Panc1 (cell line): ENCODE measurements around the gene DLG2. TPM values are rescaled to one million over a fixed set of nuclear protein-coding genes. Genes with fewer than 3 reads are reported as not detected.

Experiments
- ATAC-seq: fragments of 200-7000 bp; cut with Tn5 transposase; 2 replicates; pipeline ENCODE4 v1.9.1; 2020; ENCODE audit warnings: mild to moderate bottlenecking, moderate library complexity
- BruUV-seq: library from RNA; stranded (reverse); fragments of 400-500 nt; replicated peaks from 2 replicates; lab custom pipeline; 2021; lab: Mats Ljungman, UMichigan
- CTCF ChIA-PET: fragments of 300-600 bp; sonication (Branson Sonifier 250); formaldehyde crosslinking; loops from one replicate; lab custom pipeline; 2022; ENCODE audit warnings: antibody characterized with exemption; lab: Charles Lee
- POLR2A ChIA-PET: fragments of 300-600 bp; sonication (Branson Sonifier 250); formaldehyde crosslinking; loops from one replicate; lab custom pipeline; 2022; ENCODE audit warnings: antibody characterized with exemption; lab: Charles Lee
- DNase-seq: peaks from one replicate; pipeline ENCODE4 v3.0.0-alpha.2; 2010; ENCODE audit warnings: low read depth, low spot score
- H3K27ac ChIP-seq: 2 replicates; pipeline ENCODE4 v1.5.1; 2011; ENCODE audit warnings: mild to moderate bottlenecking, low read length, inconsistent platforms
- H3K27me3 ChIP-seq: fragments of 200-500 bp; sonication (Bioruptor generic); 2 replicates; pipeline ENCODE4 v1.6.0; 2014; ENCODE audit warnings: low read length, inconsistent platforms; ENCODE audit not compliant: control insufficient read depth, insufficient read depth
- H3K36me3 ChIP-seq: fragments of 200-500 bp; sonication (Bioruptor generic); 2 replicates; pipeline ENCODE4 v1.5.1; 2014; ENCODE audit warnings: inconsistent platforms, mild to moderate bottlenecking, low read length, moderate library complexity; ENCODE audit not compliant: control insufficient read depth, insufficient read depth
- H3K4me1 ChIP-seq: 2 replicates; pipeline ENCODE4 v1.5.1; 2011; ENCODE audit warnings: inconsistent platforms, mild to moderate bottlenecking, low read length, moderate library complexity; ENCODE audit not compliant: control insufficient read depth, insufficient read depth
- H3K4me3 ChIP-seq, 2 experiments: 2 replicates each; pipeline ENCODE4 v1.5.1; 2011 to 2012; ENCODE audit warnings: low read depth in 2 of 2, low read length in 2 of 2, mild to moderate bottlenecking in 2 of 2, inconsistent platforms in 1 of 2, moderate library complexity in 1 of 2
- H3K9me3 ChIP-seq: fragments of 200-500 bp; sonication (Bioruptor generic); 2 replicates; pipeline ENCODE4 v1.5.1; 2014; ENCODE audit warnings: low read depth, mild to moderate bottlenecking, inconsistent platforms, low read length, moderate library complexity; ENCODE audit not compliant: control insufficient read depth, insufficient read depth
- POLR2AphosphoS5 ChIP-seq: IDR thresholded peaks from 2 replicates; pipeline ENCODE4 v1.6.1; 2012; ENCODE audit warnings: mild to moderate bottlenecking, low read depth, low read length, moderate library complexity
- SIN3A ChIP-seq: IDR thresholded peaks from 2 replicates; pipeline ENCODE4 v1.6.1; 2012; ENCODE audit warnings: low read depth, mild to moderate bottlenecking, low read length, moderate library complexity, borderline replicate concordance; ENCODE audit not compliant: insufficient read depth
- TCF7L2 ChIP-seq: IDR thresholded peaks from 2 replicates; pipeline ENCODE4 v1.6.1; 2011; ENCODE audit warnings: mild to moderate bottlenecking, low read depth, low read length, inconsistent platforms
- in situ Hi-C: cut with HindIII; loops from 2 replicates; pipeline ENCODE4 v1.10.0; 2016; ENCODE audit warnings: low sequenced_read_pairs, low pct_unique_long_range_greater_than_20kb
- intact Hi-C: fragments of 100-400 bp; cut with micrococcal nuclease; formaldehyde crosslinking; loops from one replicate; pipeline ENCODE4 v1.10.0; 2022; ENCODE audit not compliant: unreplicated experiment
- total RNA-seq: library from RNA; stranded (reverse); gene quantifications from one replicate; pipeline ENCODE4 v1.2.1, GENCODE V29; 2021; ENCODE audit not compliant: unreplicated experiment
- TF ChIP-seq, protein P1 (sequence below): fragments of 450-650 bp; IDR thresholded peaks from 2 replicates; pipeline ENCODE4 v1.5.1; 2017; ENCODE audit warnings: mild to moderate bottlenecking
- TF ChIP-seq, protein P2 (sequence below), 2 experiments: IDR thresholded peaks; 2 replicates each; pipeline ENCODE4 v1.6.1; 2011 to 2012; ENCODE audit warnings: low read depth in 2 of 2, control low read depth in 1 of 2, low read length in 1 of 2, mild to moderate bottlenecking in 1 of 2, moderate library complexity in 1 of 2; ENCODE audit not compliant: insufficient read depth in 1 of 2

The DLG2 gene
- total RNA-seq, 1 experiment from 2014 or later = 4.2 TPM

GRCh38 chr11:83574519-83574918 lies 2052.6 kb downstream of the DLG2 start:
- no TSS peak for BruUV-seq
- H3K9me3 ChIP-seq = no peaks in the 10 kb centered on the region
- intact Hi-C loops = no loop called here
- DNase-seq (no peak), ATAC-seq (no peak)
- no peaks in the 10 kb centered on the region for H3K4me1 ChIP-seq
- TF ChIP-seq, protein P1, sequence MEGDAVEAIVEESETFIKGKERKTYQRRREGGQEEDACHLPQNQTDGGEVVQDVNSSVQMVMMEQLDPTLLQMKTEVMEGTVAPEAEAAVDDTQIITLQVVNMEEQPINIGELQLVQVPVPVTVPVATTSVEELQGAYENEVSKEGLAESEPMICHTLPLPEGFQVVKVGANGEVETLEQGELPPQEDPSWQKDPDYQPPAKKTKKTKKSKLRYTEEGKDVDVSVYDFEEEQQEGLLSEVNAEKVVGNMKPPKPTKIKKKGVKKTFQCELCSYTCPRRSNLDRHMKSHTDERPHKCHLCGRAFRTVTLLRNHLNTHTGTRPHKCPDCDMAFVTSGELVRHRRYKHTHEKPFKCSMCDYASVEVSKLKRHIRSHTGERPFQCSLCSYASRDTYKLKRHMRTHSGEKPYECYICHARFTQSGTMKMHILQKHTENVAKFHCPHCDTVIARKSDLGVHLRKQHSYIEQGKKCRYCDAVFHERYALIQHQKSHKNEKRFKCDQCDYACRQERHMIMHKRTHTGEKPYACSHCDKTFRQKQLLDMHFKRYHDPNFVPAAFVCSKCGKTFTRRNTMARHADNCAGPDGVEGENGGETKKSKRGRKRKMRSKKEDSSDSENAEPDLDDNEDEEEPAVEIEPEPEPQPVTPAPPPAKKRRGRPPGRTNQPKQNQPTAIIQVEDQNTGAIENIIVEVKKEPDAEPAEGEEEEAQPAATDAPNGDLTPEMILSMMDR = no peak
- no peak for TF ChIP-seq TCF7L2
- no peak for TF ChIP-seq SIN3A
- TF ChIP-seq, protein P2, sequence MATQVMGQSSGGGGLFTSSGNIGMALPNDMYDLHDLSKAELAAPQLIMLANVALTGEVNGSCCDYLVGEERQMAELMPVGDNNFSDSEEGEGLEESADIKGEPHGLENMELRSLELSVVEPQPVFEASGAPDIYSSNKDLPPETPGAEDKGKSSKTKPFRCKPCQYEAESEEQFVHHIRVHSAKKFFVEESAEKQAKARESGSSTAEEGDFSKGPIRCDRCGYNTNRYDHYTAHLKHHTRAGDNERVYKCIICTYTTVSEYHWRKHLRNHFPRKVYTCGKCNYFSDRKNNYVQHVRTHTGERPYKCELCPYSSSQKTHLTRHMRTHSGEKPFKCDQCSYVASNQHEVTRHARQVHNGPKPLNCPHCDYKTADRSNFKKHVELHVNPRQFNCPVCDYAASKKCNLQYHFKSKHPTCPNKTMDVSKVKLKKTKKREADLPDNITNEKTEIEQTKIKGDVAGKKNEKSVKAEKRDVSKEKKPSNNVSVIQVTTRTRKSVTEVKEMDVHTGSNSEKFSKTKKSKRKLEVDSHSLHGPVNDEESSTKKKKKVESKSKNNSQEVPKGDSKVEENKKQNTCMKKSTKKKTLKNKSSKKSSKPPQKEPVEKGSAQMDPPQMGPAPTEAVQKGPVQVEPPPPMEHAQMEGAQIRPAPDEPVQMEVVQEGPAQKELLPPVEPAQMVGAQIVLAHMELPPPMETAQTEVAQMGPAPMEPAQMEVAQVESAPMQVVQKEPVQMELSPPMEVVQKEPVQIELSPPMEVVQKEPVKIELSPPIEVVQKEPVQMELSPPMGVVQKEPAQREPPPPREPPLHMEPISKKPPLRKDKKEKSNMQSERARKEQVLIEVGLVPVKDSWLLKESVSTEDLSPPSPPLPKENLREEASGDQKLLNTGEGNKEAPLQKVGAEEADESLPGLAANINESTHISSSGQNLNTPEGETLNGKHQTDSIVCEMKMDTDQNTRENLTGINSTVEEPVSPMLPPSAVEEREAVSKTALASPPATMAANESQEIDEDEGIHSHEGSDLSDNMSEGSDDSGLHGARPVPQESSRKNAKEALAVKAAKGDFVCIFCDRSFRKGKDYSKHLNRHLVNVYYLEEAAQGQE (IDR thresholded peaks at IDR 0.05; ENCODE audit: insufficient read depth in 1 of 2, low read depth in 2 of 2, low read length in 1 of 2) = no peak
- TF ChIP-seq POLR2AphosphoS5 = no peak
- no peaks in the 10 kb centered on the region for H3K36me3 ChIP-seq
- 0 out of 2 replicates have a peak, but pooled peaks cover 3% of the 10 kb centered on the region for H3K27me3 ChIP-seq
- H3K27ac ChIP-seq = no peak overlapping the region
- H3K4me3 ChIP-seq = no peak overlapping the region
- ChIA-PET POLR2A (no interaction called here), CTCF (no interaction called here)
- in situ Hi-C loops = no loop called here

DNA sequence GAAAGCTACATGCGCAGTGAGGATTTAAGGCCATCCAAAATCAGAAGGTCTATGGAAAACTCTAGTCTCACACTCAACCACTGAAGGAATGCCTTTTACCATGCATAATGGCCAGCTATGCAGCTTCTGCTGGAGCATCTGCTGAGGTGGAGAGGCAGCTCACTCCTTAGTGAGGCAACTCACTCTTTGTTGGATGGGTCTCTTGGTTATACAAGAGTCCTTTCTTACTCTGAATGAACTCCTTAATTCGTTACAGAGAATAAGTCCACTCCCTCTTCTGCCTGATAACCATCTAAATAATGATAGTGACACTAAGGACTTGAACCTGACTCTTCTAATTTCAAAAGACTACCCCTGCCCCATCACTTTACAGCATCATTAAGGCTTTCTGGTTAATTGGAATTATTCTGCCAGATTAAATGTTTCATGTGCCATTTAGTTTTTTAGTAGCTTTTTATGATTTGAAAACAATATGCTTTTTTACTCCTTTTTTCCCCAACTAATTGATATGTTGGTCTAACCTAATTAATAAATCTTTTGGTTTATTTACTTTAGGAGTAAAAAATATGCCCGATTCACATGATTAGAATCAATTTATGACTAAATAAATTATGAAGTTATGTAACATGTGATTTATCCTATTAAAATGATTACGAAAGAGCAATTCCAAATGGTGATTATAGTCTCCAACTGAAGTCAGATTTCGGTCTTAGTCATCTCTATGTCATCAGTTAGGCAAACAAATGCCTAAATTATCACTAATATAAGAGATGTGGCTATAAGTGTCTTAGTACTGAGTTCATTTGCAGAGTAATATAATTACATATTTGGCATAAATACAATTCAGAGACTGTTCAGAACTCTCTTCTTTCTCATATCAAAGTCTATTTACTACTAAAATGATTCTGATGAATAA lies 2054.3 kb downstream of the DLG2 start:
- BruUV-seq = no TSS peak
- intact Hi-C loops (no loop called here), in situ Hi-C loops (no loop called here)
- ChIA-PET CTCF (no interaction called here), POLR2A (interaction anchor here (0.6 kb wide), 1 partner anchor 732 kb away, joined by 3 read pairs; no protein-coding TSS in a partner anchor)
- no peak for DNase-seq
- H3K27ac ChIP-seq = no peak overlapping the region
- ATAC-seq = no peak
- no peaks in the 10 kb centered on the region for H3K4me1 ChIP-seq
- no peaks in the 10 kb centered on the region for H3K9me3 ChIP-seq
- H3K36me3 ChIP-seq = no peaks in the 10 kb centered on the region
- peaks cover 3% of the 10 kb centered on the region for H3K27me3 ChIP-seq
- TF ChIP-seq, protein P1 = no peak
- TF ChIP-seq TCF7L2 (no peak), SIN3A (no peak), POLR2AphosphoS5 (no peak)
- TF ChIP-seq, protein P2 (IDR thresholded peaks at IDR 0.05; ENCODE audit: insufficient read depth in 1 of 2, low read depth in 2 of 2, low read length in 1 of 2) = no peak
- no peak overlapping the region for H3K4me3 ChIP-seq
